Suprapubic skin (tissue), 3 donors: ENCODE results near the gene XAB2.

Experiments used
- CTCF ChIP-seq, 2 donors: fragments of 200-600 bp in 1 of 2; fragments of 450-650 bp in 1 of 2; sonication (generic) in 1 of 2; IDR thresholded peaks; one replicate each; pipeline ENCODE4 v1.5.1; 2016 to 2019; ENCODE audit warnings: antibody characterized with exemption in 2 of 2, mild to moderate bottlenecking in 1 of 2, moderate library complexity in 1 of 2
- POLR2AphosphoS5 ChIP-seq, 3 donors: sonication (generic); formaldehyde crosslinking; IDR thresholded peaks; one replicate each; pipeline ENCODE4 v1.6.1; 2017; ENCODE audit warnings: antibody characterized with exemption in 3 of 3

- TF ChIP-seq CTCF (IDR thresholded peaks at IDR 0.05): no peak
- TF ChIP-seq POLR2AphosphoS5 (IDR thresholded peaks at IDR 0.05): no peak
These were observed 4.5 kb downstream of the XAB2 start for GRCh38 chr19:7624810-7625209.
